Hematopoietic multipotent progenitor cell treated with erythropoietin and hydrocortisone succinate and interleukin-3 and kit ligand, for 15 days (in vitro differentiated cells): ENCODE data around the gene NCK1.

Experiments
- DNase-seq: peaks from one replicate; pipeline ENCODE4 v3.0.0-alpha.2; 2015; ENCODE audit warnings: low spot score

NCK1 gene

DNA sequence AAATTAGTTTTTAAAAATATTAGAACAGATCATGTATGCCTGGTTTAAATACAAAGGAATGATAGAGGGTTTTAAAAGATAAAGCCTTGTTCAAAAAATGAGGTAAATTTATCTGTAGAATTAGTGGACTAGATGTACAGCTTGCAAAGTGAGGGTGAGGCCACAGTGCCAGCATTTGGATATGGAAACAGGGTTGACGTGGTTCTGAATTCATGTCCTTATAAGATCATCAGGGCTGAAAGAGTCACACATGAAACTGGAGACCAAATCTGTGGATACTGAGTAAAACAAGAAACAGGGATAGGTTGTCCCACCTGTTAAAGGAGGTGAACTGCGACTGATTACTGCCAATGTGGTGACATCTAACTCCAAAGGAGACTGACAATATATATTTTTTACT lies 46.3 kb downstream of the NCK1 start:
- DNase-seq = no peak

DNA sequence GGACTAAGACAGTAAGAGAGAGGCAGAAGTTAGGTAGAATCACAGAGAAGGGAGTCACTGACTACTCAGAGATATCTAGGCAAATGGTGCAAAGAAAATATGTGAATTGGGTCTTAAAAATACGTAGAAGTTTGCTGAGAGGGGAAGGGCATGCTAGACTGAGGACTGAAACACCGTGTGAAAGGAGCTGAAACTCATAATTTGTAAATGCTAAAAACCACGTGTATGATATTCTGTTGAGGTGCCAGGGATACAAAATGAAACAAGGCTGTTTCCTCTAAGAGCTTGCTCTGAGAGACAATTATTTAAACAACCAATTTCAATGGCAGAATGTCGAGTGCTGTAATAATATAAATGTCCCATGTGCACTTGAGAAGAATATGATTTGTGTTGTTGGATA lies 47.2 kb downstream of the NCK1 start:
- no peak for DNase-seq

DNA sequence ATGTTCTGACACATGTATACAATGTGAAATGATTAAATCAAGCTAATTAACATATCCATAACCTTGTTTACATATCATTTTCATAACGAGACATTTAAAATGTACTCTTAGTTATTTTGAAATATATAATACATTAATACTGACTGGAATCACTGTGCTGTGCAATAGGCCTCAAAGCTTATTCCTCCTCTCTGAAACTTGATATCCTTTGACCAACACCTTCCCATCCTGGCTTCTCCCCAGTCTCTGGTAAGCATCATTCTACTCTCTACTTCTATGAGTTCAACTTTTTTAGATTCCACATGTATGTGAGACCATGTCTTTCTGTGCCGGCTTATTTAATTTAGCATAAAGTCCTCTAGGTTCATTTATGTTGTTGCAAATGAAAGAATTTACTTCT lies 48.7 kb downstream of the NCK1 start:
- no peak for DNase-seq

DNA sequence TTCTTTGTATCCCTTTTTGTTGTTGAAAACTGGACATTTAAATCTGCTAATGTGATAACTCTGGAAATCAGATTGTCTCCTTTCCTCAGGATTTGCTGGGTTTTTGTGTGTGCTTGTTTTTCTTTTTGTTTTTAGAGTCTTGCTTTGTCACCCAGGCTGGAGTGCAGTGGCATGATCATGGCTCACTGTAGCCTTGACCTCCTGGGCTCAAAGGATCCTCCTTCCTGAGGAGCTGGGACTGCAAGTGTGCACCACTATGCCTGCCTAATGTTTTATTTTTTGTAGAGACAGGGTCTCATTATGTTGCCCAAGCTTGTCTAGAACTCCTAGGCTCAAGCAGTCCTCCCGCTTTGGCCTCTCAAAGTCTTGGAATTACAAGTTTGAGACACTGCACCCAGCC lies 51.2 kb downstream of the NCK1 start:
- DNase-seq = no peak

DNA sequence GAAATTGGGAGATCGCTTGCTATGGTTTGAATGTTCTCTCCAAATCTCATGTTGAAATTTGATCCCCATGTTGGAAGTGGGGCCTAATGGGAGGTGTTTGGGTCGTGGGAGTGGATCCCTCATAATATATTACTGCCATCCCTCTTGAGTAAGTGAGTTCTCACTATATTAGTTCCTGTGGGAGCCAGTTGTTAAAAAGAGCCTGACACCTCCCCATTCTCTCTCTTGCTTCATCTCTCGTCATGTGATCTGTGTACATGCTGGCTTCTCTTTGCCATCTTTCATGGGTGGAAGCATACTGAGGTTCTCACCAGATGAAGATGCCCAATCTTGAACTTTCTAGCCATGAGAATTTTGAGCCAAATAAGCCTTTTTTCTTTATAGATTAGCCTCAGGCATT lies 52.7 kb downstream of the NCK1 start:
- DNase-seq = no peak

DNA sequence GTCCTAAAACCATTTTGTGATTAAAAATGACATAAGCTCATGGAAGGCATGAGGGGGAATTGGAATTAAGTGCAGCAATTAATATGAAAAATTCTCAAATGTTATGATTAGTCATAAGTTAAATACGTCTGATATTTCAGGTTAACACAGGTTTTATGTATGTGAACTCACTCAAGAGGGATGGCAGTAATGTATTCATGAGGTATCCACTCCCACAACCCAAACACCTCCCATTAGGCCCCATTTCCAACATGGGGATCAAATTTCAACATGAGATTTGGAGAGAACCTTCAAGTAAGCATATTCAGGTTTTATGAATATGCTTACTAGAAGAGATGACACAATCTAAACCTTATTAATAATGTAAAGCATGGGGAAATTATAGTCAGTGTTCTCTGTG lies 54.2 kb downstream of the NCK1 start:
- DNase-seq = no peak

DNA sequence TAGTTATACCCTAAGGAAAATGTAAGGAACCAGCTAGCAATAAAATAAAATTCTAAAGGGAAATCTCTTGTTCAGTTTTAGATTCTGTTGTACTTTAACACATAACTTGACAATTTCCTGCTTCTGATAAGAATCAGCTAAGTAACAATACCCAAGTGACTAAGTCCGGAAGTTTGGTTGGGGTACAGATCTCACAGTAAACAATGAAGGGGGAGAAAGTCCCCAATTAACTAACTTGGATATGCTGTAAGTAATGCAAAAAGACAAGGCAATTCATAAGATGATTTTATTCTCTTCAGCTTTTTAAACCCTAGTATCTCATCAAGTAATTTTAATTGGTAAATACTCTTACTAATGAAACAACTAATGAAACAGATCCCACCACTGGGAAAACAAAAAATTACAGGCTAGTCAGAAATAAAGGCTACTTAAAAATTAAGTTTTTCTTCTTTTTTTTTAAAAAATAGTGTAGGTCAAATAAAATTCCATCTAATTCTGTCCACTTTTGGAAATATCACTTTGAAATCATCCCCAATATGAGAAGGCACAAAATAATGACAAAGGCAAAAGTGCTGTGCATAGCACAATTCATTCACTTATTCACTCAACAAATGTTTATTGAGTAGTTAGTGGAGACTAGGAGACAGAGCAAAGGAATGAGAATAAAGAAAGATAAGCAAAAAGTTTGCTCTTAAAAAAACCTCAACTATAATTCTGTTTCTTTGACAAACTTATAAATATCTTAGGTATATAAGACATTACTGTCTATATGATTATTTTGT lies 58.0 kb downstream of the NCK1 start:
- no peak for DNase-seq

DNA sequence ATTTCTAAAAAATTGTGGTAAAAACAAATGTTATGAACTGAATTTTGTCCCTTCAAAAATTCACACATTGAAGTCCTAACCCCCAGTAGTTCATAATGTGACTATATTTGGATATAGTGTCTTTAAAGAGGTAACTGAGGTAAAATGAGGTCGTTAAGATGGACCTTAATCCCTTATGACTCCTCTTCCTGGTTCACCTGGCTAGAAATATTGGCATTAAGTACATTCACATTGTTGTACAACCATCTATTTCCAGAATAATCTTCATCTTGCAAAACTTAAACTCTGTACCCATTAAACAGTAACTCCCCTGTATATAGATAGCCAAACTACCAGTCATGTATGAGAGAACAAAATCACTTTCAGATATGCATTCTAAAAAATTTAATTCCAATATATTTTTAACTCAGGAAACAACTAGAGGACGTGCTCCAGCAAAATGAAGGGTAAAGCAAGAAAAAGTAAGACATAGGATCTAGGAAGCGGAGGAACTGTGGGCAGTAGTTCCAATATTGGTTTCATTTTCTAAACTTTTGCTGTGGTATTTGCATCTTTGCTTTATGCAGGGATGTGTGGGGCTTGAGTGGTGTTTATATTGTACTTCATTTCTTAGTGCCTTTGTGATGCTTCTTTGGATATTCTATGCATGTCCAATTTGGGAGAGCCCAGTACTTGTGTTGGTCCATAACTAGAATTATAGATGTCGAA lies 59.0 kb downstream of the NCK1 start:
- DNase-seq = no peak

DNA sequence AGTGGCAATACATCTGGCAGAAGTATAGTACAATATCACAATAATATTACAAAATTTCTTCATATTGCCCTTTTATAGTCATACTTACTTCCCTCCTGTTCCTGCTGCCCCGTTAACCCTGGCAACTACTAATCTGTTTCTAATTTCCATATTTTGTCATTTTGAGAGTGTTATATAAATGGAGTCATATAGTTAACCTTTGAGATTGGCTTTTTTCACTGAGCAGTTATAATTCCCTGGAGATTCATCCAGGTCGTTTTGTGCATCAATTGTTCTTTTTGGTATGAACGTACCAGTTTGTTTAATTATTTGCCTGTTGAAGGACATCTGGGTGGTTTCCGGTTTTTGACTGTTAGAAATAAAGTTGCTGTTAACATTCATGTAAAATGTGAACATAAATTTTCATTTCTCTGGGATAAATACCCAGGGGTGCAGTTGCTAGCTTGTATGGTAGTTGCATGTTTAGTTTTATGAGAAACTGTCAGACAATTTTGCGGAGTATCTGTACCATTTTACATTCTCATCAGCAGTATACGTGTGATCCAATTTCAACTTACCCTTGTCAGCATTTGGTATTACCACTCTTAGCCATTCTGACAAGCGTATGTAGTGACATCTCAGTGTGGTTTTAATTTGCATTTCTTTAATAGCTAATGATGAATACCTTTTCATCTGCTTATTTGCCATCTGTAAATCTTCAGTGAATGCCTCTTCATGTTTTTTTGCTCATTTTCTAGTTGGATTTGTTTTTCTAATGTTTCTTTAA lies 63.6 kb downstream of the NCK1 start:
- no peak for DNase-seq

DNA sequence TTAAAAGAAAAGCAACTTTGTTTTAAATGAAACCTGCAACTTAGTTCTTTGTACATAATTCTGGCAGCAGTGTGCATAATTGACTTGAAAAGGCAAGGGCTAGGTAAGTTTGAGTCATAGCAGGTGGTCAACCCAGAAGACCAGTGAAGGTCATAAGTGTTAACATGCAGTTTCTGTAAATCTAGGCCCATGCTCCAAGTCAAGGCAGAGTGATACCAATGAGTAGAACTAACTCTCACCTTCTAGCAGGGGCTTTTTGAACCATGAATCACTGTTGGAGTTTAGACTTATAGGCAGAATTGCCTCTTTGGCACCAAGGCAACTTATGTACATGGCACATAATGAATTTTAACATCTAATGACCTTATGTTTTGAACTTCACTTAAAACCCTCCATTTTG lies 66.2 kb downstream of the NCK1 start:
- no peak for DNase-seq

DNA sequence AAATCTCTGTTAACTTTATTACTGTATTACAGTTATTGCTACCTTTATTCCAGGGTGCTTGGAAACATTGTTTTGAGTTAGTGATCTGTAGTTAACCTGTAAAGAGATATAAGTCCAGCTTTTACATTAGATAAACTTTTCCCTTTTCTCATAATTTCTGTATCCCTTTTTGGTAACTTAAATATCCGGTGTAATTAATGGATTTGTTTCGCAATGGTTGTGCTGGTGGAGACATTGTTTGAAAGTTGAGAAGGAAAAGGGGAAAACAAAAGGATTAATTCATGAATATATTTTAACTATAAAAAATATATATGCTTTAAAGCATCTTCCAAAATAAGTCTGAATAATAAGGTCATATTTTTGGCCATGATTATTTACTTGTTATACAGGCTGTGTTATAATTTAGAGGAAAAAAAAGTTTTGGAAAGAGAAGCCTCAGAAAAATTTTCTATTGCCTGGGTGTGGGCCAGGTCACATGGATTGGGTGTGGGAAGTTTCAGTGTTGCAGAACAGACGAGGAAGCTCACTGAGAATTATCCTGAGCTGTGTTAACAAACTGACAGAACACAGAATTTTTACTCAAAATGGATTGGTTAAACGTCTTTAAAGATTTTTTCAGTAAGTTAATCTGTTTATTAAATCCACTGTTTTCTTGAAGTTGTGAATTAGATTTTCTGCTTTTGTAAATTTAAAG lies 68.1 kb downstream of the NCK1 start:
- no peak for DNase-seq

DNA sequence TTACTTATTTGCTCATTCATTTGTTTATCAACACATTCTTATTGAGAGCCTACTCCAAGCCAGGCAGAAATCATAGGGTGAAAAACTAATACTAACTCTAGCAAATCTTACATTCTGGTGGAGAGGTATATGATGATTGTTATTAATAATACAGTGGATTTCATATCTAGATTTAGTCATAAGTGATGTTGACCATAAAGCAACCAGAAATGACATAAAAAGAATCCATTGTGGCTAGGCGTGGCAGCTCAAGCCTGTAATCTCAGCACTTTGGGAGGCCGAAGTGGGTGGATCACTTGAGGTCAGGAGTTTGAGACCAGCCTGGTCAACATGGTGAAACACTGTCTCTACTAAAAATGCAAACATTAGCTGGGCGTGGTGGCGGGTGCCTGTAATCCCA lies 69.6 kb downstream of the NCK1 start:
- no peak for DNase-seq

DNA sequence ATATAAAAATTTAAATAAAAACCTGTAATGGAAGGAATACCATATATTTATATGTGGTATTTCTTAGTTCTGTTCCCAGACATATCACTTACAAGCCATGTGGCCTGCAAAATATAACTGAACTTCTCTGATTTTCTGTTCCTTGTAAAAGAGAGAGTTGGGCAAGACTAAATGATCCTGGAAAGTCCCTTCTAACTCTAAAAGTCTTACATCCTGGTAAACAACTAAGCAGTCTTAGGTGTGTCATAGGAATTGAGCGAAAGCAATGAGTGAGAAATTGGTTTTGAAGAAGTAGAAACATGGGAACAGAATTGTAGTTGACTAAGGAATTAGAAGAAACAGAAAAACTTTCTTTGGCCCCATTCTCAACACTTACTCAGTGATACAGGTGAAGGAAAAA lies 70.5 kb downstream of the NCK1 start:
- DNase-seq = no peak

DNA sequence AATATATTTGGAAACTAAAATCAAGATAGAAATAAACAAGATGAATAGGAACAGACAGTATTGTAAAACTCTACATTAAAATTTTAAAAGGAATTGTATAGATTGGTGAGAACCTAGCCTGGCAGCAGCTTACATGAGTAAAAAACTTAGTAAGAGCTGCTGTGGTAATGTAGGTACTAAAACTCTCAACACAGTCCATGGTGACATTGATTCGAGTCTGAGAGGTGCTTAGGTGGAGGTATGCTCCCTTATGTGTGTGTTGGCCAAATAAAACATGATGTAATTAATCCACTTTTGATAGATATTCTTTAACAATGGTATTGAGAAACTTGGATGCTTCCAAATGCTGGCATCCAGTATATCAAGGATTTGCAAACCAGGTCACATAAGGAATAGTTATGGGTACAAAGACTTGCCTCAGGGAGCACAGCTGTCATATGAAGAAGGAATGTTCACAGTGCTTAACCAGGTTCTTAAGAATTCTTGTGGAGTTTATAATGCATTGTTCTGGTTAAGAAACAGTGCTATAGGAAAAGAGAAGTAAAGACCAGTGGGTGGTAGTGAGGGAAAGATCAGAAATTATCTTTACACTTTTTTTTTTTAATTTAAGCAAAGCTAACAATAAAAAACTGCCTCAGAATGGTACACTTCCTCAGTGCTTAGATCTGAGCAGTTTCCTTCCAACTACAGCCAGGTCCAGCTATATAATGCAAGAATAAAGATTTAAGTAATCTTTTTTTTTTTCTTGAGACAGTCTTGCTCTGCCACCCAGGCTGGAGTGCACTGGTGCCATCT lies 71.2 kb downstream of the NCK1 start:
- no peak for DNase-seq

DNA sequence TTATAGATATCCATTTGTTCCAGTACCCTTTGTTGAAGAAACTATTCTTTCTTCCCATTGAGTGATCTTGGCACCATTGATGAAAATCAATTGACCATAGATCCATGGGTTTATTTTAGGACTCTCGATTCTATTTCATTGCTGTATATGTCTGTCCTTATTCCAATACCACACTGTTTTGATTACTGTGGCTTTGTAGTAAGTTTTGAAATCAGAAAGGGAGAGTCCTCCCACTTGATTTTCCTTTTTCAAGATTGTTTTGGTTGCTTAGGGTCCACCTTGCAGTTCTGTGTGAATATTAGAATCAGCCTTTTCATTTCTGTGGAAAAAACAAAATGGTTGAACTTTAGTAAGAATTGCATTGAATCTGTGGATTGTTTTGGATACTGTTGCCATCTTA lies 75.2 kb downstream of the NCK1 start:
- no peak for DNase-seq

DNA sequence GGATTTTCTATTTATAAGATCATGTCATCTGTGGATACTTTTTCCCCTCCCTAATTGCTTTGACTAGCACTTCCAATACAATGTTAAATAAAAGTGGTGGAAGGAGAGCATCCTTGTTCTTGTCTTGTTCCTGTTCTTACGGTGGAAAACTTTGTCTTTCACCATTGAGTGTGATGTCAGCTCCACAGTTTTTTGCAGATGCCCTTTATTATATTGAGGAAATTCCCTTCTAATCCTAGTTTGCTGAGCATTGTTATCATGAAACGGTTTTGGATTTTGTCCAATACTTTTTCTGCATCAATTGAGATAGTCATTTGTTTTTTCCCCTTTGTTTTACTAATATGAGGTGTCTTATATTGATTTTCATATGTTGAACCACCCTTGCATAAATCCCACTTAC lies 75.8 kb downstream of the NCK1 start:
- no peak for DNase-seq

DNA sequence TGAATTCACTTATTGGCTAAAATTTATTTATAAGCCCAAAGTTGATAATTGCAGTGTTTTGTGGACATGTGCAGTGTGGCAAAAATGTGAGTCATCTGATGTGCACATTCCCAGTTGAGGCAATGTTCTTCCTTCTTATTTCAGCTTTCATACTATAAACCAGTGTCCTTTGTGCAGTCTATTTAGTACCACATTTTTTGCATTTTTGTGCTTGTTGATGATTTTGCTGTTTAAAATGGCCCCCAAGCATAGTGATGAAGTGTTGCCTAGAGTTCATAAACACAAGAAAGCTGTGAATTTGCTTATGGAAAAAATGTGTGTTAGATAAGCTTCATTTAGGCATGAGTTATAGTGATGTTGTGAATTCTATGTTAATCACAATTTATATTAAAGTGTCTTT lies 76.3 kb downstream of the NCK1 start:
- DNase-seq = no peak

DNA sequence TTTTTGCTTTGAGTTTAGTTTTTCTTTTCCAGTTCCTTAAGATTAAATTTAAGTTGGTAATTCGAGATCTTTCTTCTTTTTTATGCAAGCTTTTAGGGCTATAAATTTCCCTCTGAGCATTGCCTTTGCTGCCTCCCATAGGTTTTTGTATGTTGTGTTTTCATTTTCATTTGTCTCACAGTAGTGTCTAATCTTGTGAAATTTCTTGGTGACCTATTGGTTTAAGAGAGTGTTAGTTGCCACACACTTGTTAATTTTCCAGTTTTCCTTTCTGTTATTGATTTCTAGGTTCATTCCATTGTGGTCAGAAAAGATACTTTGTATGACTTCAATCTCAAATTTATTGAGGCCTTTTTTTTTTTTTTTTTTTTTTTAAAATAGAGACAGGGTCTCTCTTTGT lies 77.5 kb downstream of the NCK1 start:
- DNase-seq = no peak

DNA sequence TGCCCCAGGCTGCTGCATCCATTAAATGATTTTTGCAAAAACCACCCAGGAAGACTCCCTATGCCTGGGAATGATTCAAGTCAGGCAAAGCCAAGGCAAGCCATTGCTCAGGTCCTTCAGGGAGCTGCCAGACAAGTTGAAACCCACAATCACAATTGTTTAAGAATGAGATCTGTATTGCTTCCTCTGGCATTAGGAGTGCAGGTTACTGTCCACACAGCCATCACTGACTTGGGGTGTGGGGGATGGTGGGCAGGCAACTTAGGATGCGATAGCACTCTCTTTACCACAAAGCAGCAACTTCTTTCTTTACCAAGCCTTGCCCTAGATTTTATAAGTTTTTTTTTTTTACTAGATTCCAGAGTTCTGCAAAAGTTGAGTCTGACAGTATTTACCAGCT lies 80.8 kb downstream of the NCK1 start:
- DNase-seq = no peak

DNA sequence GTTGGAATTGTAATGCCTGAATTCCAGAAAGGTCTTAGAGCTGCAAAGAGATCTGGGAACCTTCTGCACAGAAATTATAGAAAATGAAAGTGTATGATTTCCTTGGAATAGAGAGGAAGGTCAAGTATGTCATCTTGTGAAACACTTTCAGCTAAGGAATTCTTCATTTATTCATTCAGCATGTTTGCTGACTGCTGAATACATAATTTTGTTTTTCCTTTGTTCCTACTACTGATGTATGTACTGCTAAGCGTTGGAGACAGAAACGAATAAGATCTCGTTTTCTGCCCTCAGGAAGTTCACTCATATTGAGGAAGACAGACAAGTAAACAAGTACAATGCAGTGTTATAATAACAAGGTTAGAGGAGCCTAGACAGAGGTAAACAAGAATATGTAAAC lies 81.4 kb downstream of the NCK1 start:
- no peak for DNase-seq

DNA sequence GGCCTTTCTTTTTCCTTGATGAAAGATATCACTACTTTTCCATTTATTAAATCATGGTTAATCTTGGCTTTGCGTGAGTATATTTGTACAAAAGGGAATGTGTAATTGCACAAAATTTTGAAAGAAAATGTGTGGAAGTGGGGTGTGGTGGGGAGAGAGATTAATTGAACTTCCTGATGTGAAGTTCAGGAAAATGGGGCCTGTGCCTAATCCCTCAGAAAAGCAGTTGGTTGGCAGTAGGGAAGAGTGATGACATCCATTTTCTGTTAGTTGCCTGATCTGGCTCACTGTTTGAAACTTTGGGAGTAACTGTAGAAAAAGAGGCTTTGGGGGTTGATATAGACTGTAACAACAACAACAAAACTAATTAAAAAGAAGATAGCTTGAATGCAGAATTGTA lies 85.0 kb downstream of the NCK1 start:
- no peak for DNase-seq

DNA sequence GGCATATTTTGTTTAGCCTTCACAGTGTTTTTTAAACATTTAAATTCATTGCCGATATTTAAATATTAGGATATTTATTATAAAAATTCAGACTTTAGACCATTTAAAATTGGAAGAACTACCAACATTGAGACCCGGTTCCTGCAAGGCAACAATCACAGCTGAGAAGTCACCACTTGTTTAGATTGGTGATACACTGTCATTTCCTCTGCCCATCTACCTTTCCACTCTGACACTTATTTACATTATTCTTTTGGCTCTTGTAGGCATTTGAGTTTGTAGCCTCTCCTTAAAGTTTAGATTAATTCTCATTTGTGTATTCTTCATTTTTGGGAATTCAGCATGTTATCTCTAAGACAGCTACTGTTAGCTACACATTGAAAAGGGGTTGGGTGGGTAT lies 85.5 kb downstream of the NCK1 start:
- DNase-seq = no peak
